ENCODE measurements around the gene ADK.

The ADK gene

DNA sequence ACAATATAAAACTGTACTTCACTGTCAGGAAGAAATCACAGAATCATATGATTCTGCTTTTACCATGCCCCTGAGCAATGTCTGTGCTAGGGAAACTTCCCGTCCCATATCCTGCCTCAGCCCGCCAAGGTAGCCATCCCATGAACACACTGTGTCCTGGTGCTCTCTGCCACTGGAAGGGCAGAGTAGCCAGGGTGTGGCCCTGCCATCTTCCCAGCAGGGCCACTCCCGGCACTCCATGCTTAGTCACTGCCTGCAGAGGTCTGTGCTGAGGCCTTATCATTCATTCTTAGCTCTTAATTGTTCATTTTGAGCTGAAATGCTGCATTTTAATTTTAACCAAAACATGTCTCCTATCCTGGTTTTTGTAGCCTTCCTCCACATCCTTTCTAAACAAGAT lies 32.2 kb upstream of the ADK start:
- intact Hi-C loops (cut with DNase I; ENCODE audit: low total_unique reads), result no loop called here
- DNase-seq, result no peak
- peaks cover 0 to 23% (median 5%) of the 10 kb centered on the region in 4 donors for H3K4me1 ChIP-seq
- H3K27me3 ChIP-seq, result no peaks in the 10 kb centered on the region
- no peaks in the 10 kb centered on the region for H3K9me3 ChIP-seq
- peaks cover 62 to 90% (median 69%) of the 10 kb centered on the region in 3 donors for H3K36me3 ChIP-seq
- H3K4me3 ChIP-seq, result no peak overlapping the region
- H3K27ac ChIP-seq, result peak overlapping the region in 1 of 2 donors; percentile 47
- TF ChIP-seq, protein P1, sequence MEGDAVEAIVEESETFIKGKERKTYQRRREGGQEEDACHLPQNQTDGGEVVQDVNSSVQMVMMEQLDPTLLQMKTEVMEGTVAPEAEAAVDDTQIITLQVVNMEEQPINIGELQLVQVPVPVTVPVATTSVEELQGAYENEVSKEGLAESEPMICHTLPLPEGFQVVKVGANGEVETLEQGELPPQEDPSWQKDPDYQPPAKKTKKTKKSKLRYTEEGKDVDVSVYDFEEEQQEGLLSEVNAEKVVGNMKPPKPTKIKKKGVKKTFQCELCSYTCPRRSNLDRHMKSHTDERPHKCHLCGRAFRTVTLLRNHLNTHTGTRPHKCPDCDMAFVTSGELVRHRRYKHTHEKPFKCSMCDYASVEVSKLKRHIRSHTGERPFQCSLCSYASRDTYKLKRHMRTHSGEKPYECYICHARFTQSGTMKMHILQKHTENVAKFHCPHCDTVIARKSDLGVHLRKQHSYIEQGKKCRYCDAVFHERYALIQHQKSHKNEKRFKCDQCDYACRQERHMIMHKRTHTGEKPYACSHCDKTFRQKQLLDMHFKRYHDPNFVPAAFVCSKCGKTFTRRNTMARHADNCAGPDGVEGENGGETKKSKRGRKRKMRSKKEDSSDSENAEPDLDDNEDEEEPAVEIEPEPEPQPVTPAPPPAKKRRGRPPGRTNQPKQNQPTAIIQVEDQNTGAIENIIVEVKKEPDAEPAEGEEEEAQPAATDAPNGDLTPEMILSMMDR (IDR thresholded peaks at IDR 0.05), result no peak

DNA sequence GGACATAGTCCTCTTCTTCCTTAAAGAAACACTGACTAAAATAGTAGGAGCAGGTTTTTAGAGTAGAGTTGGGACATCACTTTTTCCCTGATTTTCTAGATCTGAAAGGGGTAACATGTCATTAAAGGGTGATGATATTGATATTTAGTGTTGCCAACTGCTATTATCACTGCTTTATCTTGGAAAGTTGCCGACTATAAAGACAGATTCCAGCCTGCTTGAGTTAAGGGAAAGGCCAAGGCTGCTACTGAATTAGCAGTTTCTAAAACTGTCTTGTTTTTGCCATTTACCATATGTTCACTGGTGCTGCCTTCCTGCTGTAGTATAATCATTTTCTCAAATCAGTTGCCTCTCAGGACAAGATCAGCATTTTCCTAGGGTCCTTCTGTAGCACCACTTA lies 30.1 kb upstream of the ADK start:
- intact Hi-C loops (cut with DNase I; ENCODE audit: low total_unique reads), result no loop called here
- H3K36me3 ChIP-seq, result peaks cover 50 to 90% (median 69%) of the 10 kb centered on the region in 3 donors
- peak overlapping the region; percentile 11 to 30 for H3K27ac ChIP-seq

DNA sequence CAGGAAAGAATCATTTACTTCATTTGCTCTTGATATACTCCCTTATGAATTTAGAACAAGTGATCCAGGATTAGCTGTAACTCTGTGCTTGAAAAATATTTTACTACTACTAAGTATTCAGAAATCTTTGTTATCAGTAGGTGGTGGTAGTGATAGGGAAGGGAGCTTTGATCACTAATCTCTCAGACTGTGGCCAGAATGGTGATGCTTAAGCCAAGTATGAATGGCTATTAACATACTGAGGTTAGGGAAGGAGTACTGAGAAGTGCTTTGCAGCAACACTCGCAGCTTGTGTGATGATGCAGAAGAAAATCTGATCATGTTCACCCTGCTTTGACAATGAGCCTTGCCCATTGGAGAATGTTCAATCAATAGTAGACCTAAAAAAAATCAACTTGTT lies 29.7 kb upstream of the ADK start:
- H3K4me3 ChIP-seq, result no peak overlapping the region
- peaks cover 0 to 23% (median 3%) of the 10 kb centered on the region in 4 donors for H3K4me1 ChIP-seq
- H3K27me3 ChIP-seq, result no peaks in the 10 kb centered on the region
- DNase-seq, result no peak
- TF ChIP-seq, protein P1 (IDR thresholded peaks at IDR 0.05), result no peak
- no peaks in the 10 kb centered on the region for H3K9me3 ChIP-seq
- H3K36me3 ChIP-seq, result peaks cover 50 to 90% (median 69%) of the 10 kb centered on the region in 3 donors
- H3K27ac ChIP-seq, result peak overlapping the region; percentile 11 to 30
- intact Hi-C loops (cut with DNase I; ENCODE audit: low total_unique reads), result no loop called here

More for the DNA sequence above, 30.1 kb upstream of the ADK start:
- Histone ChIP-seq H3K4me1 (peaks cover 0 to 23% (median 3%) of the 10 kb centered on the region in 4 donors), H3K4me3 (no peak overlapping the region), H3K9me3 (no peaks in the 10 kb centered on the region), H3K27me3 (no peaks in the 10 kb centered on the region)
- TF ChIP-seq, protein P1 (IDR thresholded peaks at IDR 0.05), result no peak
- DNase-seq, result no peak

DNA sequence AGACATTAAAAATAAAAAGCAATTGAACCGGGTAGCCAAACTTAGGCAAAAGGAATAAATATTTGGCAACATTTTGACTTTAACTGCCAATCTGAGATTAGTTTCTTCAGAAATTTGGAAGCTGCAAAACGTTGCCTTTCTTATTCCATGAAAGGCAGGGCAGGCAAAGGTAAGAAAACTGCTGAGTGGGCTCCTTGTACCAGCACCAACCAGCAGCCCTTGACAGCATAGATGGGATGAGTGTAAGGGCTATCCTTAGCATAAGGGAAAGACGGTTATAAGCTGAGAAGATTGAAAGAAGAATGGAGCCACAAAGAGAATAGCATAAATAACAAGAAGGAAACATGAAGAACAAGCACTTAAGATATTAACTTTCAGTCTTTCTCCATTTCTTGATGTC lies 29.0 kb upstream of the ADK start:
- Histone ChIP-seq H3K27me3 (no peaks in the 10 kb centered on the region), H3K4me3 (no peak overlapping the region), H3K9me3 (no peaks in the 10 kb centered on the region), H3K27ac (no peak overlapping the region), H3K36me3 (peaks cover 51 to 88% (median 70%) of the 10 kb centered on the region in 3 donors), H3K4me1 (peaks cover 0 to 23% (median 3%) of the 10 kb centered on the region in 4 donors)
- intact Hi-C loops (cut with DNase I; ENCODE audit: low total_unique reads), result no loop called here
- no peak for DNase-seq
- TF ChIP-seq, protein P1 (IDR thresholded peaks at IDR 0.05), result no peak

DNA sequence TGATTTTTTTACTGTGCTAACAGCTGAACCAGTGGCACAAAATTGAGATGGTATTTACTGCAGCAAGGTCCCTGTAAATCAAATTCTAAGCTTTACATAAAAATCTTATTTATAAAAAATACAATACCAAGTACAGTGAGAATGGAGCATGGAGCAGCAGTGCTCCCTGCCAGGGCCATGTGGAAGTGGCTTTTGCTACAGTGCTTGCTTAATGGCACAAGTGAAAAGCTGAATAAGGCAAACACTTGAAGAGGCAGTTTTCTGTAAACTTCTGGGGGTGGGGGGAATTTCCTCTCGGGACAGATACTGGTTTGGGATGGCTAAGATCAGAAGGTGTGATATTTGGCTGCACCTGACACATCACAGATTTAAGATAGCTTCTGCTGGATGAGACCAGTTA lies 27.9 kb upstream of the ADK start:
- Histone ChIP-seq H3K4me3 (no peak overlapping the region), H3K27ac (no peak overlapping the region), H3K36me3 (peaks cover 44 to 88% (median 64%) of the 10 kb centered on the region in 3 donors), H3K27me3 (no peaks in the 10 kb centered on the region), H3K4me1 (peaks cover 0 to 21% (median 3%) of the 10 kb centered on the region in 4 donors), H3K9me3 (no peaks in the 10 kb centered on the region)
- intact Hi-C loops (cut with DNase I; ENCODE audit: low total_unique reads), result no loop called here
- no peak for DNase-seq
- TF ChIP-seq, protein P1 (IDR thresholded peaks at IDR 0.05), result no peak
